ENCODE measurements around the gene GRM8. TPM values are rescaled to one million over a fixed set of nuclear protein-coding genes. Genes with fewer than 3 reads are reported as not detected.

Gene GRM8
- polyA plus RNA-seq, 2 of the 4 experiments (the other 2 are of a cell fraction) = 0.06 TPM; not detected in 1

DNA sequence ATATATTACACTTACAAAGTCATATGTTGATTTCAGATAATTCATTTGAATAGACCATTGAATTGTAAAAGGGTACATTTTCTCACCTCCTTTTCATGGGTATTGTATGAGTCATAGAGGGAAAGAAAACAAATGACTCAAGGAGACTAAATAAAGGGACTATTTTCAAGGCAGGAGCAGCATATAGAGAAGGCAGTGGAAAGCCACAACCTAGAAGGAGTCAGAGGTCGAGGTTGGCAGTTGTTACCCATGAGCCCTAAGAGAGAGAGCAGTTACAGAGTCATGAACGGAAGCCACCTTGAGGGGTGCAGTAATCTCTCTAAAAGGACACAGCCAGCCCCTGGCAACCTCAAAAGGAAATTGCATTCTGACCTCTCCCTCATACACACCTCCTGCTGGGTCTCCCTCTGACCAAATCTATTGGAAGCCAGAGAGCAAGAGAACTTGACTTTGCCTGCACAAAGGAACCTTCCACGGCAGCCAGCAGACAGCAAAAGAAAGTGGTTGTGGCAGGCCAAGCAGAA is 137.9 kb downstream of the GRM8 start:
- DNase-seq (ENCODE audit: low read depth in 1 of 2, low spot score in 1 of 2) (no peak), ATAC-seq (no peak), FAIRE-seq (no peak)
- ChIA-PET CTCF (no interaction called here), POLR2A (no interaction called here)
- TF ChIP-seq POLR2AphosphoS2 (conservative IDR thresholded peaks at IDR 0.05; ENCODE audit: low read length) (no peak), FOSL2 (IDR thresholded peaks at IDR 0.05) (no peak), FOSL2 (CRISPR knock-in tag; IDR thresholded peaks at IDR 0.05) (0 out of 2 replicates have a peak, but pooled peaks have one; percentile 18)
- TF ChIP-seq, protein P1, sequence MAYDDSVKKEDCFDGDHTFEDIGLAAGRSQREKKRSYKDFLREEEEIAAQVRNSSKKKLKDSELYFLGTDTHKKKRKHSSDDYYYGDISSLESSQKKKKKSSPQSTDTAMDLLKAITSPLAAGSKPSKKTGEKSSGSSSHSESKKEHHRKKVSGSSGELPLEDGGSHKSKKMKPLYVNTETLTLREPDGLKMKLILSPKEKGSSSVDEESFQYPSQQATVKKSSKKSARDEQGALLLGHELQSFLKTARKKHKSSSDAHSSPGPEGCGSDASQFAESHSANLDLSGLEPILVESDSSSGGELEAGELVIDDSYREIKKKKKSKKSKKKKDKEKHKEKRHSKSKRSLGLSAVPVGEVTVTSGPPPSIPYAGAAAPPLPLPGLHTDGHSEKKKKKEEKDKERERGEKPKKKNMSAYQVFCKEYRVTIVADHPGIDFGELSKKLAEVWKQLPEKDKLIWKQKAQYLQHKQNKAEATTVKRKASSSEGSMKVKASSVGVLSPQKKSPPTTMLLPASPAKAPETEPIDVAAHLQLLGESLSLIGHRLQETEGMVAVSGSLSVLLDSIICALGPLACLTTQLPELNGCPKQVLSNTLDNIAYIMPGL (CRISPR knock-in tag; IDR thresholded peaks at IDR 0.05; ENCODE audit: borderline replicate concordance) = no peak
- Histone ChIP-seq H3K4me2 (no peak overlapping the region), H3K27ac (no peak overlapping the region), H3K4me1 (no peaks in the 10 kb centered on the region), H3K4me3 (no peak overlapping the region), H3K9me3 (no peaks in the 10 kb centered on the region)
- 0% methylated on average over 3 of the region's 3 CpGs for WGBS (ENCODE audit: missing lambda C conversion rate)

DNA sequence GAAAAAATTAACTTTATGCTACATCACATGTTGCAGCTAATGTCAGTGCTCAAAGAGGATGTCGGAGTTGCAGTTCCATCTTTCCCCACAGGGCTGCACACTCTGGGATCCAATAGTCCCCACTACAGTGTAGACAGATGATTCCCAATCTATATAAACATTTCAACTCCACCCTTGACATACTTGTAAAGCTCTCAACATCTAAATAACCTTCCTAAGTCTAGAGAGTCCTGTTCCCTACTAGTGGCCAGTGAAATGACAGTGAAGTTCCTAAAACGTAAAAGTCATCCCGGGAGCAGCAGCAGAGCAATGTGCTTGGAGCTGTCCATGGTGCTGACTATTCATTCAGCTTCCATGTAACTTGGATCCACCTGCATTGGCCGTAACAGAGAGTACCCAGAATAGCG is 145.1 kb downstream of the GRM8 start:
- ChIA-PET POLR2A (no interaction called here), CTCF (interaction anchor here (0.6 to 1.3 kb wide), 13 partner anchors 9 to 1099 kb away, joined by 3 to 12 read pairs (median 4); no protein-coding TSS in a partner anchor)
- DNase-seq (ENCODE audit: low read depth in 1 of 2, low spot score in 1 of 2) = peak; percentile 30 to 66
- TF ChIP-seq EP300 (IDR thresholded peaks at IDR 0.05) (no peak), HOXB5 (CRISPR knock-in tag; IDR thresholded peaks at IDR 0.05) (0 out of 2 replicates have a peak, but pooled peaks have one; percentile 24), NPAS2 (CRISPR knock-in tag; IDR thresholded peaks at IDR 0.05; ENCODE audit: borderline replicate concordance) (no peak), FOXS1 (CRISPR knock-in tag; IDR thresholded peaks at IDR 0.05) (peak; percentile 71), RFX5 (IDR thresholded peaks at IDR 0.05) (no peak), SMC3 (IDR thresholded peaks at IDR 0.05) (peak; percentile 49; the same call in 2 of the 3 replicates), HOXB13 (CRISPR knock-in tag; IDR thresholded peaks at IDR 0.05; ENCODE audit: low read depth) (peak; percentile 94), CEBPB (IDR thresholded peaks at IDR 0.05) (no peak), ZNF302 (CRISPR knock-in tag; IDR thresholded peaks at IDR 0.05) (peak; percentile 49; the same call in 1 of the 2 replicates), HEYL (CRISPR knock-in tag; IDR thresholded peaks at IDR 0.05) (0 out of 2 replicates have a peak, but pooled peaks have one; percentile 38), RAD21 (conservative IDR thresholded peaks at IDR 0.05 in 1 of 2, IDR thresholded peaks at IDR 0.05 in 1 of 2) (peak; percentile 29 to 32; a peak in 3 of 5 replicates), RCOR1 (IDR thresholded peaks at IDR 0.05; ENCODE audit: low read depth, low read length) (no peak), HOXA7 (CRISPR knock-in tag; IDR thresholded peaks at IDR 0.05) (no peak), EHF (CRISPR knock-in tag; IDR thresholded peaks at IDR 0.05) (peak; percentile 71; the same call in 1 of the 2 replicates), MAZ (IDR thresholded peaks at IDR 0.05; ENCODE audit: borderline replicate concordance, low read depth, low read length) (no peak), EHMT2 (IDR thresholded peaks at IDR 0.05; ENCODE audit: low read depth) (peak; percentile 96), MAFK (IDR thresholded peaks at IDR 0.05; ENCODE audit: partially characterized antibody) (no peak)
- TF ChIP-seq, protein P2, sequence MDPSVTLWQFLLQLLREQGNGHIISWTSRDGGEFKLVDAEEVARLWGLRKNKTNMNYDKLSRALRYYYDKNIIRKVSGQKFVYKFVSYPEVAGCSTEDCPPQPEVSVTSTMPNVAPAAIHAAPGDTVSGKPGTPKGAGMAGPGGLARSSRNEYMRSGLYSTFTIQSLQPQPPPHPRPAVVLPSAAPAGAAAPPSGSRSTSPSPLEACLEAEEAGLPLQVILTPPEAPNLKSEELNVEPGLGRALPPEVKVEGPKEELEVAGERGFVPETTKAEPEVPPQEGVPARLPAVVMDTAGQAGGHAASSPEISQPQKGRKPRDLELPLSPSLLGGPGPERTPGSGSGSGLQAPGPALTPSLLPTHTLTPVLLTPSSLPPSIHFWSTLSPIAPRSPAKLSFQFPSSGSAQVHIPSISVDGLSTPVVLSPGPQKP (IDR thresholded peaks at IDR 0.05; ENCODE audit: low read depth, low read length) = no peak
- TF ChIP-seq, protein P3, sequence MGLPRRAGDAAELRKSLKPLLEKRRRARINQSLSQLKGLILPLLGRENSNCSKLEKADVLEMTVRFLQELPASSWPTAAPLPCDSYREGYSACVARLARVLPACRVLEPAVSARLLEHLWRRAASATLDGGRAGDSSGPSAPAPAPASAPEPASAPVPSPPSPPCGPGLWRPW (IDR thresholded peaks at IDR 0.05) = no peak
- TF ChIP-seq, protein P4, sequence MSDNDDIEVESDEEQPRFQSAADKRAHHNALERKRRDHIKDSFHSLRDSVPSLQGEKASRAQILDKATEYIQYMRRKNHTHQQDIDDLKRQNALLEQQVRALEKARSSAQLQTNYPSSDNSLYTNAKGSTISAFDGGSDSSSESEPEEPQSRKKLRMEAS (IDR thresholded peaks at IDR 0.05) = no peak
- TF ChIP-seq, protein P5, sequence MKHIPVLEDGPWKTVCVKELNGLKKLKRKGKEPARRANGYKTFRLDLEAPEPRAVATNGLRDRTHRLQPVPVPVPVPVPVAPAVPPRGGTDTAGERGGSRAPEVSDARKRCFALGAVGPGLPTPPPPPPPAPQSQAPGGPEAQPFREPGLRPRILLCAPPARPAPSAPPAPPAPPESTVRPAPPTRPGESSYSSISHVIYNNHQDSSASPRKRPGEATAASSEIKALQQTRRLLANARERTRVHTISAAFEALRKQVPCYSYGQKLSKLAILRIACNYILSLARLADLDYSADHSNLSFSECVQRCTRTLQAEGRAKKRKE (CRISPR knock-in tag; IDR thresholded peaks at IDR 0.05; ENCODE audit: low read depth) = 0 out of 2 replicates have a peak, but pooled peaks have one; percentile 48
- TF ChIP-seq, protein P6, sequence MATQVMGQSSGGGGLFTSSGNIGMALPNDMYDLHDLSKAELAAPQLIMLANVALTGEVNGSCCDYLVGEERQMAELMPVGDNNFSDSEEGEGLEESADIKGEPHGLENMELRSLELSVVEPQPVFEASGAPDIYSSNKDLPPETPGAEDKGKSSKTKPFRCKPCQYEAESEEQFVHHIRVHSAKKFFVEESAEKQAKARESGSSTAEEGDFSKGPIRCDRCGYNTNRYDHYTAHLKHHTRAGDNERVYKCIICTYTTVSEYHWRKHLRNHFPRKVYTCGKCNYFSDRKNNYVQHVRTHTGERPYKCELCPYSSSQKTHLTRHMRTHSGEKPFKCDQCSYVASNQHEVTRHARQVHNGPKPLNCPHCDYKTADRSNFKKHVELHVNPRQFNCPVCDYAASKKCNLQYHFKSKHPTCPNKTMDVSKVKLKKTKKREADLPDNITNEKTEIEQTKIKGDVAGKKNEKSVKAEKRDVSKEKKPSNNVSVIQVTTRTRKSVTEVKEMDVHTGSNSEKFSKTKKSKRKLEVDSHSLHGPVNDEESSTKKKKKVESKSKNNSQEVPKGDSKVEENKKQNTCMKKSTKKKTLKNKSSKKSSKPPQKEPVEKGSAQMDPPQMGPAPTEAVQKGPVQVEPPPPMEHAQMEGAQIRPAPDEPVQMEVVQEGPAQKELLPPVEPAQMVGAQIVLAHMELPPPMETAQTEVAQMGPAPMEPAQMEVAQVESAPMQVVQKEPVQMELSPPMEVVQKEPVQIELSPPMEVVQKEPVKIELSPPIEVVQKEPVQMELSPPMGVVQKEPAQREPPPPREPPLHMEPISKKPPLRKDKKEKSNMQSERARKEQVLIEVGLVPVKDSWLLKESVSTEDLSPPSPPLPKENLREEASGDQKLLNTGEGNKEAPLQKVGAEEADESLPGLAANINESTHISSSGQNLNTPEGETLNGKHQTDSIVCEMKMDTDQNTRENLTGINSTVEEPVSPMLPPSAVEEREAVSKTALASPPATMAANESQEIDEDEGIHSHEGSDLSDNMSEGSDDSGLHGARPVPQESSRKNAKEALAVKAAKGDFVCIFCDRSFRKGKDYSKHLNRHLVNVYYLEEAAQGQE (IDR thresholded peaks at IDR 0.05) = peak; percentile 97
- TF ChIP-seq, protein P7, sequence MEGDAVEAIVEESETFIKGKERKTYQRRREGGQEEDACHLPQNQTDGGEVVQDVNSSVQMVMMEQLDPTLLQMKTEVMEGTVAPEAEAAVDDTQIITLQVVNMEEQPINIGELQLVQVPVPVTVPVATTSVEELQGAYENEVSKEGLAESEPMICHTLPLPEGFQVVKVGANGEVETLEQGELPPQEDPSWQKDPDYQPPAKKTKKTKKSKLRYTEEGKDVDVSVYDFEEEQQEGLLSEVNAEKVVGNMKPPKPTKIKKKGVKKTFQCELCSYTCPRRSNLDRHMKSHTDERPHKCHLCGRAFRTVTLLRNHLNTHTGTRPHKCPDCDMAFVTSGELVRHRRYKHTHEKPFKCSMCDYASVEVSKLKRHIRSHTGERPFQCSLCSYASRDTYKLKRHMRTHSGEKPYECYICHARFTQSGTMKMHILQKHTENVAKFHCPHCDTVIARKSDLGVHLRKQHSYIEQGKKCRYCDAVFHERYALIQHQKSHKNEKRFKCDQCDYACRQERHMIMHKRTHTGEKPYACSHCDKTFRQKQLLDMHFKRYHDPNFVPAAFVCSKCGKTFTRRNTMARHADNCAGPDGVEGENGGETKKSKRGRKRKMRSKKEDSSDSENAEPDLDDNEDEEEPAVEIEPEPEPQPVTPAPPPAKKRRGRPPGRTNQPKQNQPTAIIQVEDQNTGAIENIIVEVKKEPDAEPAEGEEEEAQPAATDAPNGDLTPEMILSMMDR (IDR thresholded peaks at IDR 0.05) = peak; percentile 54
- 0% methylated on average over 5 of the region's 5 CpGs for WGBS (ENCODE audit: missing lambda C conversion rate)
- Histone ChIP-seq H3K4me2 (no peak overlapping the region), H3K4me1 (no peaks in the 10 kb centered on the region), H3K9me3 (no peaks in the 10 kb centered on the region), H3K27ac (no peak overlapping the region), H3K4me3 (no peak overlapping the region)
- FAIRE-seq = no peak
- ATAC-seq = peak; percentile 92 to 97
